Lung (tissue), 12 donors: ENCODE measurements around the gene KLHL21. TPM values are rescaled to one million over a fixed set of nuclear protein-coding genes. Genes with fewer than 3 reads are reported as not detected.

Source experiments
- ATAC-seq: fragments of 200-7000 bp; cut with Tn5 transposase; one replicate; pipeline ENCODE4 v1.9.1; 2020; ENCODE audit warnings: moderate number of reproducible peaks; ENCODE audit not compliant: insufficient read depth, low FRiP score
- DNase-seq, 3 donors: peaks; one replicate each; pipeline ENCODE4 v3.0.0-alpha.2; 2013 to 2017
- H3K27ac ChIP-seq, 2 donors: one replicate each; pipeline ENCODE4 v1.5.1; 2013; ENCODE audit warnings: mild to moderate bottlenecking in 2 of 2, moderate library complexity in 2 of 2, control low read depth in 1 of 2, inconsistent platforms in 1 of 2, low read depth in 1 of 2, low read length in 1 of 2
- H3K27me3 ChIP-seq, 3 donors: one replicate each; pipeline ENCODE4 v1.5.1; 2013; ENCODE audit warnings: low read length in 2 of 3; ENCODE audit not compliant: control insufficient read depth in 3 of 3, insufficient read depth in 3 of 3
- H3K36me3 ChIP-seq, 4 donors: one replicate each; pipeline ENCODE4 v1.5.1; 2013; ENCODE audit warnings: low read length in 4 of 4, mild to moderate bottlenecking in 1 of 4, moderate library complexity in 1 of 4; ENCODE audit not compliant: control insufficient read depth in 4 of 4, insufficient read depth in 4 of 4
- H3K4me1 ChIP-seq, 5 donors: one replicate each; pipeline ENCODE4 v1.5.1; 2013; ENCODE audit warnings: low read length in 5 of 5, mild to moderate bottlenecking in 2 of 5, moderate library complexity in 1 of 5; ENCODE audit not compliant: control insufficient read depth in 5 of 5, insufficient read depth in 5 of 5
- H3K4me3 ChIP-seq: one replicate; pipeline ENCODE4 v1.5.1; 2013; ENCODE audit warnings: mild to moderate bottlenecking, control low read depth, moderate library complexity
- H3K9ac ChIP-seq, 2 donors: one replicate each; pipeline ENCODE4 v1.5.1; 2013; ENCODE audit warnings: low read length in 2 of 2, control low read depth in 1 of 2; ENCODE audit not compliant: insufficient read depth in 1 of 2
- H3K9me3 ChIP-seq, 4 donors: one replicate each; pipeline ENCODE4 v1.5.1; 2013; ENCODE audit warnings: low read length in 3 of 4, mild to moderate bottlenecking in 1 of 4, moderate library complexity in 1 of 4; ENCODE audit not compliant: control insufficient read depth in 4 of 4, insufficient read depth in 3 of 4
- CTCF ChIP-seq: IDR thresholded peaks from 2 replicates; pipeline ENCODE4 v1.5.1; 2012; ENCODE audit warnings: mild to moderate bottlenecking; ENCODE audit errors: control extremely low read depth, extremely low read depth
- WGBS, 2 donors: extraction: QIAGEN DNeasy Blood & Tissue Kit; methylation state at CpG; one replicate each; pipeline ENCODE4 v1.1.7; 2013; 5-methylcytosine and 5-hydroxymethylcytosine counted together
- polyA plus RNA-seq, 2 donors: library from polyadenylated mRNA; stranded (reverse); fragments of 200-250 nt; gene quantifications; one replicate each; pipeline ENCODE4 v1.2.1, GENCODE V29; 2013
- total RNA-seq, 2 donors: library from RNA; depleted of rRNA in 1 of 2; stranded (reverse); fragments of >200 nt in 1 of 2; gene quantifications; one replicate each; pipeline ENCODE4 v1.2.1, GENCODE V29; 2014 to 2021
- donor health status: control.
- donor health status: control.
- donor health status: Bipolar disorder and iron deficiency.
- donor health status: healthy.
- donor health status: DM: yes; HTN: yes; CAD: no.

The KLHL21 gene
- total and polyA plus RNA-seq, 4 donors: 9.2 to 31.3 (median 19.7) TPM

- Histone ChIP-seq H3K27me3 (no peaks in the 10 kb centered on the region), H3K4me1 (peaks cover 3 to 30% (median 16%) of the 10 kb centered on the region in 5 donors), H3K9ac (peak overlapping the region; percentile 42 to 80), H3K9me3 (no peaks in the 10 kb centered on the region), H3K4me3 (peak overlapping the region; percentile 41), H3K27ac (peak overlapping the region; percentile 96 to 100), H3K36me3 (peaks cover 0 to 5% (median 2%) of the 10 kb centered on the region in 4 donors)
- 0 to 1% methylated on average over 36 of the region's 36 CpGs for WGBS, 2 donors
- peak; percentile 79 to 90 (median 85) for DNase-seq
- no peak for TF ChIP-seq CTCF
- ATAC-seq: peak; percentile 4
These were observed 707 bp upstream of the KLHL21 start for GRCh38 chr1:6603238-6603914.

DNA sequence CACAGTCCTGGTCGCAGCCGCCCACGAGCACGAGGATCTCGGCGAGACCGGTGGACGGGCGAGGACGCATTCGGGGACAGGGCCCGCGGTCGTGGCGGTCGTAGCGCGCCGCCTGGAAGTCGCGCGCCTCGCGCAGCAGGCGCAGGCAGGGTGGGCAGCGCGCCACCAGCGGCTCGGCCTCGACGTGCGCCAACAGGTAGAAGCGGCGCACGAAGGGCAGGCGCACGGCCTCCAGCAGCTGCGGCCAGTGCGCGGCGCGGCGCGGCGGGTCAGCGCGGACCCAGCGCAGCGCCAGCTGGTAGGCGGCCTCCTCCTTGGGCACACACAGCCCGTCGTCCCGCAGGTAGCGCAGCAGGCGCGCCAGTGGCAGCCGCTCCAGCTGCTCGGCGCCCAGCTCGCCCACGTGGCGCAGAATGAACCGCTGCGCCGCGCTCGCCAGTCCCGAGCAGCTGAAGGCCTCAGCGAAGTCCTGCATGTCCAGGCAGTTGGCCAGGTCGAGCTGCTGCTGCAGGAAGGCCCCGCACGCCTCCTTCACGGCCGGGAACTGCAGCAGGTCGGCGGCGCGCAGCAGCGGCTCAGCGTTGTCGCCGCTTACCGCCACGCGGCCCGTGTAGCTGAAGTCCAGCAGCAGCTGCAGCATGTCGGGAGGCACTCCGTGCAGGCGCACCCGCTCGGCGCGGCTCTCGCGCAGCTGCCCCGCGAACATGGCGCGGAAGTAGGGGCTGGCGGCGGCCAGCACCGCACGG, 573 bp downstream of the KLHL21 start:
- Histone ChIP-seq H3K36me3 (peaks cover 0 to 16% (median 10%) of the 10 kb centered on the region in 4 donors), H3K27ac (peak overlapping the region; percentile 94 to 95), H3K27me3 (no peaks in the 10 kb centered on the region), H3K9me3 (no peaks in the 10 kb centered on the region), H3K4me3 (peak overlapping the region; percentile 95), H3K4me1 (peaks cover 3 to 30% (median 16%) of the 10 kb centered on the region in 5 donors), H3K9ac (peak overlapping the region; percentile 49 to 63)
- ATAC-seq (peak; percentile 28), DNase-seq (peak; percentile 87 to 92 (median 88))
- TF ChIP-seq CTCF: no peak
- 0% methylated on average over 77 to 103 of the region's 103 CpGs for WGBS, 2 donors

GRCh38 chr1:6601049-6601922, 1.4 kb downstream of the KLHL21 start:
- no peak for TF ChIP-seq CTCF
- DNase-seq: peak; percentile 73 to 90 (median 86)
- peak; percentile 45 for ATAC-seq
- peak overlapping the region; percentile 49 to 63 for H3K9ac ChIP-seq
- H3K36me3 ChIP-seq: peaks cover 0 to 23% (median 12%) of the 10 kb centered on the region in 4 donors
- H3K4me3 ChIP-seq: peak overlapping the region; percentile 95
- no peaks in the 10 kb centered on the region for H3K9me3 ChIP-seq
- H3K27ac ChIP-seq: peak overlapping the region; percentile 94 to 95
- no peaks in the 10 kb centered on the region for H3K27me3 ChIP-seq
- 0% methylated on average over 40 of the region's 40 CpGs for WGBS, 2 donors
- H3K4me1 ChIP-seq: peaks cover 3 to 30% (median 16%) of the 10 kb centered on the region in 5 donors
